Activated CD8-positive, alpha-beta T cell treated with anti-CD3 and anti-CD28 coated beads for 36 hours (primary cell): ENCODE measurements around the gene TP73. TPM values are rescaled to one million over a fixed set of nuclear protein-coding genes. Genes with fewer than 3 reads are reported as not detected.

Source experiments
- ATAC-seq: fragments of 200-7000 bp; cut with Tn5 transposase; one replicate; pipeline ENCODE4 v1.10.0; 2021; ENCODE audit warnings: mild to moderate bottlenecking, moderate library complexity
- CTCF ChIA-PET: fragments of 350-600 bp; sonication (Branson Sonifier 250); formaldehyde crosslinking; loops from one replicate; lab custom pipeline; 2021; ENCODE audit warnings: antibody characterized with exemption; lab: Charles Lee
- POLR2A ChIA-PET: fragments of 350-600 bp; sonication (Branson Sonifier 250); formaldehyde crosslinking; loops from one replicate; lab custom pipeline; 2021; ENCODE audit warnings: antibody characterized with exemption; lab: Charles Lee
- DNase-seq: peaks from one replicate; pipeline ENCODE4 v3.0.0-alpha.2; 2020
- H3K27ac Mint-ChIP-seq: one replicate; pipeline ENCODE4 v1.8.0; 2021; ENCODE audit warnings: mild to moderate bottlenecking, mixed read lengths
- H3K27me3 Mint-ChIP-seq: one replicate; pipeline ENCODE4 v1.8.0; 2021; ENCODE audit warnings: mixed read lengths
- H3K36me3 Mint-ChIP-seq: one replicate; pipeline ENCODE4 v1.8.0; 2021; ENCODE audit warnings: low read depth, mixed read lengths
- H3K4me1 Mint-ChIP-seq: one replicate; pipeline ENCODE4 v1.8.0; 2021; ENCODE audit warnings: low read depth, mixed read lengths
- H3K4me3 Mint-ChIP-seq: one replicate; pipeline ENCODE4 v1.8.0; 2021; ENCODE audit warnings: mild to moderate bottlenecking, moderate library complexity, mixed read lengths
- H3K9me3 Mint-ChIP-seq: one replicate; pipeline ENCODE4 v1.8.0; 2021; ENCODE audit warnings: mixed read lengths
- intact Hi-C: fragments of 100-400 bp; cut with micrococcal nuclease; formaldehyde crosslinking; loops from one replicate; pipeline ENCODE4 v1.10.0; 2022
- total RNA-seq, 2 experiments: library from RNA; stranded (reverse); gene quantifications; one replicate each; pipeline ENCODE4 v1.2.3, GENCODE V29; 2021
- TF ChIP-seq, protein P1 (sequence below): fragments of 200-600 bp; IDR thresholded peaks from one replicate; pipeline ENCODE4 v1.8.0; 2022; ENCODE audit warnings: antibody characterized with exemption, mild to moderate bottlenecking

TP73 gene
- total RNA-seq, 2 experiments from 2014 or later, result 0.60 to 0.68 TPM

DNA sequence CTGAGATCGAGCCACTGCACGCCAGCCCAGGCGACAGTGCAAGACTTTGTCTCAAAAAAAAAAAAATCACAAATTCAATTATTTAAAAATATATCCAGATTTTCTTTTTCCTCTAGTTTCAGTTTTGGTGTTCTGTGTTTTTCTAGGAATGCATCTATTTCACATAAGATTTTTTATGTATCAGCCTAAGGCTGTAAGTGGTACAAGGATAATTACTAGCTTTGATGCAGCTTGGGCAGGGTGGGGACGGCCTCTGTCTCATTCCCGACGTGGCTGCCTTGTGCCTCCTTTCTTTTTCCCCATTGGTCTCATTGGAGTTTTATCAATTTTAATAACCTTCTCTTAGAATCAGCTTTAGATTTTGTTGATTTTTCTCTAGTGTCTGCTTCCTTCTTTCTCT lies 106.8 kb downstream of the TP73 start:
- H3K27ac Mint-ChIP-seq, result no peak overlapping the region
- ChIA-PET CTCF (no interaction called here), POLR2A (no interaction called here)
- ATAC-seq, result no peak
- no peaks in the 10 kb centered on the region for H3K36me3 Mint-ChIP-seq
- DNase-seq, result no peak
- TF ChIP-seq, protein P1, sequence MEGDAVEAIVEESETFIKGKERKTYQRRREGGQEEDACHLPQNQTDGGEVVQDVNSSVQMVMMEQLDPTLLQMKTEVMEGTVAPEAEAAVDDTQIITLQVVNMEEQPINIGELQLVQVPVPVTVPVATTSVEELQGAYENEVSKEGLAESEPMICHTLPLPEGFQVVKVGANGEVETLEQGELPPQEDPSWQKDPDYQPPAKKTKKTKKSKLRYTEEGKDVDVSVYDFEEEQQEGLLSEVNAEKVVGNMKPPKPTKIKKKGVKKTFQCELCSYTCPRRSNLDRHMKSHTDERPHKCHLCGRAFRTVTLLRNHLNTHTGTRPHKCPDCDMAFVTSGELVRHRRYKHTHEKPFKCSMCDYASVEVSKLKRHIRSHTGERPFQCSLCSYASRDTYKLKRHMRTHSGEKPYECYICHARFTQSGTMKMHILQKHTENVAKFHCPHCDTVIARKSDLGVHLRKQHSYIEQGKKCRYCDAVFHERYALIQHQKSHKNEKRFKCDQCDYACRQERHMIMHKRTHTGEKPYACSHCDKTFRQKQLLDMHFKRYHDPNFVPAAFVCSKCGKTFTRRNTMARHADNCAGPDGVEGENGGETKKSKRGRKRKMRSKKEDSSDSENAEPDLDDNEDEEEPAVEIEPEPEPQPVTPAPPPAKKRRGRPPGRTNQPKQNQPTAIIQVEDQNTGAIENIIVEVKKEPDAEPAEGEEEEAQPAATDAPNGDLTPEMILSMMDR, result no peak
- intact Hi-C loops, result no loop called here
- peaks cover 6% of the 10 kb centered on the region for H3K9me3 Mint-ChIP-seq
- no peak overlapping the region for H3K4me3 Mint-ChIP-seq
- peaks cover 9% of the 10 kb centered on the region for H3K27me3 Mint-ChIP-seq
- H3K4me1 Mint-ChIP-seq, result no peaks in the 10 kb centered on the region

DNA sequence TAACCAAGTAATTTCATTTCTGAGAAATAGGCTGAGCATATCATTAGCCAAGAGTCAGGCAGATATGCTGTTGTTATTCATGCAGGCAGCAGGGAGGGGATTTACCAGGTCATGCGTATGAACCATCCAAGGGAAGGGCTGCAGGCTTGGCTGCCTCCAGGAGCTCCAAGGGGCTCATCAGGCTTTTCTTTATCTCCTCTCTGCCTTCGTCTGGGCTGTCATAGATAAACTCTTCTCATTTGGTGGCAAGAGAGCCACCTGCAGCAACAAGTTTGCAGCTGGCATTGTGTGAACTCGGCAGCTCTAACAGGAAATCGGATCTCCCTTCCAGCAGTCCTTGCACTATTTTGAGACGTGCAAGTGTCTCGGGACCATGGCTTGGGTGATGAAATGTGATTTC lies 107.5 kb downstream of the TP73 start:
- H3K27ac Mint-ChIP-seq, result no peak overlapping the region
- H3K9me3 Mint-ChIP-seq, result peaks cover 6% of the 10 kb centered on the region
- no peak for ATAC-seq
- TF ChIP-seq, protein P1, result no peak
- POLR2A ChIA-PET, result no interaction called here
- intact Hi-C loops, result no loop called here
- no peaks in the 10 kb centered on the region for H3K36me3 Mint-ChIP-seq
- H3K27me3 Mint-ChIP-seq, result peaks cover 9% of the 10 kb centered on the region
- H3K4me3 Mint-ChIP-seq, result no peak overlapping the region
- DNase-seq, result no peak
- H3K4me1 Mint-ChIP-seq, result no peaks in the 10 kb centered on the region
- CTCF ChIA-PET, result no interaction called here

DNA sequence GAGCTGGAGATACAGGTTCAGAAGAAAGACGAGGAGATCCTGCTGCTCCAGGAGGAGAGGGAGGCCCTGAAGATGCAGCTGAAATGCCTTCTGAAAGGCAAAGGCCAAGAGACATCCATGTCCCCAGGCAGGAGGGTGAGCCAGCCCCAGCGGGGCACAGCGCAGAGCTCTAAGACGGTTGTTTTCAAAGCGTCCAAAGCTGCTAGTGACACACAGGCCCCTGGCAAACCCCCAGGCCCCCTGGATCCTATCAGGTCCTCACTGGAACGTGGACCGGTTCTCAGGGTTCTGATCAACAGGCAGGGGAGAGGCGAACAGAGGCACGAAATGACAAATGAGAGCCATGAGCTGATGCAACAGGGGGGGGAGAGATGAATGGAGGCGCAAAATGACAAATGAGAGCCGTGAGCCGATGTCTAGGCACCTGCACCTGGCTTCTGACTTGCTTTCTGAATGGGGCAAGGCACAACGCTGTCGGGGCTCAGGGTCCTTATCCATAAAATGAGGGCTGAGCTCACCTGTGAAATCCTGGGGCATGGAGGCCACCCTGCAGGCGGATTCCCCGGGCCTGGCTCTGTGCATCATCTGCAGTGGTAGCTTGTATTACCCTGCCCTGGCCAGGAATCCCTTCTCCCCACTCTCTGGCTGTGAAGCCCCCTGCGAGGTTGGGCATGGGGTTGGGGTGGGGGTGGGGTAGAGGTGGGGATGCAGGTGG lies 109.1 kb downstream of the TP73 start:
- Mint-ChIP-seq H3K4me3 (no peak overlapping the region), H3K9me3 (peaks cover 6% of the 10 kb centered on the region), H3K4me1 (no peaks in the 10 kb centered on the region), H3K27me3 (peaks cover 18% of the 10 kb centered on the region), H3K36me3 (no peaks in the 10 kb centered on the region), H3K27ac (no peak overlapping the region)
- TF ChIP-seq, protein P1, result no peak
- no peak for ATAC-seq
- DNase-seq, result no peak
- POLR2A ChIA-PET, result interaction anchor here (1.3 kb wide), 1 partner anchor 10 kb away, joined by 4 read pairs; no protein-coding TSS in a partner anchor
- CTCF ChIA-PET, result interaction anchor here (1.0 to 1.1 kb wide), 2 partner anchors 15 to 142 kb away, joined by 3 read pairs; no protein-coding TSS in a partner anchor
- intact Hi-C loops, result no loop called here

DNA sequence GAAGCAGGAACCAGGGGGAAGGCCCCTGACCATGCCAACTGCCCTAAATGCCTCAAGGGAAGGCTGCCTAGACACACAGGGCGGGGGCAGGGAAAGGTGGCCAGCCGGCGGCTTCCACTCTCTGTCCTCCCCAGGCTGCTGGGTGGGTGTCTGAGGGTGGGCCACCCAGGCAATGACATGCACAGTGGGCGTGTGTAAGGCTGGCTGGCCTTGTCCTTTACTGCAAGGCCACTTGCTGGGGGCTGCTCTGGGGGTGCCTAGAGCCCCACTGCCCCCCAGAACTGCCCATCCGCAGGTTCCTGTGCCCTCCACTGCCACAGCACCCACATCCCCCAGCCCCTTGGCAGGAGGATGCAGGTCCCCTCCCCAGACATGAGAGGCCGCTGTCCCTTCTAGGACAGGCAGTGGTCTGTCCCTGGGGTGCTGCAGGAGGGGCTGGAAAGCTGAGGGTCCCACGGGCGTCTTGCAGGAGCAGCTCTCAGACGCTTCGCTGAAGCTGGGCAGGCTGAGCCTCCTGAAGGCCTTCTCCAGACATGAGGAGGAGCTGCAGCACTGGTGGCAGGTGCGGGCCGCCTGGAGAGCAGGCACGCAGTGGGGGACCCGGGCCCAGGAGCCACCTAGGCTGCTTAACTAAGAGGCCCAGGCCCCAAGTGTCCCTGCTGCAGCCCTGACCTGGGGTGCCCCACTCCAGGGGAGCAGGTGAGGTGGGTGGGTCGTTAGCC lies 110.0 kb downstream of the TP73 start:
- TF ChIP-seq, protein P1, result no peak
- H3K27me3 Mint-ChIP-seq, result peaks cover 16% of the 10 kb centered on the region
- no peaks in the 10 kb centered on the region for H3K36me3 Mint-ChIP-seq
- ChIA-PET POLR2A (no interaction called here), CTCF (interaction anchor here (1.0 kb wide), 1 partner anchor 14 kb away, joined by 3 read pairs; no protein-coding TSS in a partner anchor)
- H3K9me3 Mint-ChIP-seq, result peaks cover 6% of the 10 kb centered on the region
- H3K4me1 Mint-ChIP-seq, result no peaks in the 10 kb centered on the region
- H3K27ac Mint-ChIP-seq, result no peak overlapping the region
- ATAC-seq (no peak), DNase-seq (no peak)
- intact Hi-C loops, result no loop called here
- H3K4me3 Mint-ChIP-seq, result no peak overlapping the region

DNA sequence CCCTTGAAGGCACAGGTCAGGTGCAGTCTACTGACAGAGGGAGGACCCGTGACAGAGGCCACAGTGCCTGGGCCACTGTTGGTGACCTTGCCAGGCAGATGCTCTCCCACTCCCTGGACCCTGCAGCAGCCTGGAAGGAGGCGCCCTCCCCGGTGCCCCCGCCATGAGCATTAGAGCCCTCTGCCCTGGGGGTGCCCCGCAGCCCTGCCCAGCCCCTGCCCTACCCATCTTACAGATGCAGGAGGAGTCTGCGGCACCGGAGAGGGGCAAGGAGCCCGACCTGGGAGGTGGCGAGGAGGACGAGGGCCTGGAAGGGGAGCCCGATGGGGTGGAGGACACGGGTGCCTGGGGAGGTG lies 110.5 kb downstream of the TP73 start:
- H3K36me3 Mint-ChIP-seq, result no peaks in the 10 kb centered on the region
- H3K9me3 Mint-ChIP-seq, result peaks cover 6% of the 10 kb centered on the region
- POLR2A ChIA-PET, result no interaction called here
- peaks cover 16% of the 10 kb centered on the region for H3K27me3 Mint-ChIP-seq
- no peak overlapping the region for H3K4me3 Mint-ChIP-seq
- DNase-seq, result no peak
- CTCF ChIA-PET, result no interaction called here
- TF ChIP-seq, protein P1, result no peak
- intact Hi-C loops, result no loop called here
- no peak overlapping the region for H3K27ac Mint-ChIP-seq
- no peak for ATAC-seq
- no peaks in the 10 kb centered on the region for H3K4me1 Mint-ChIP-seq
